ENCODE data around the gene FAM151A. TPM values are rescaled to one million over a fixed set of nuclear protein-coding genes. Genes with fewer than 3 reads are reported as not detected.

The FAM151A gene
- total and polyA plus RNA-seq, 2 of the 13 experiments (the other 11 are each of a cell fraction or from before 2014, with no cell fraction given) = 0.29 to 3.6 TPM

DNA sequence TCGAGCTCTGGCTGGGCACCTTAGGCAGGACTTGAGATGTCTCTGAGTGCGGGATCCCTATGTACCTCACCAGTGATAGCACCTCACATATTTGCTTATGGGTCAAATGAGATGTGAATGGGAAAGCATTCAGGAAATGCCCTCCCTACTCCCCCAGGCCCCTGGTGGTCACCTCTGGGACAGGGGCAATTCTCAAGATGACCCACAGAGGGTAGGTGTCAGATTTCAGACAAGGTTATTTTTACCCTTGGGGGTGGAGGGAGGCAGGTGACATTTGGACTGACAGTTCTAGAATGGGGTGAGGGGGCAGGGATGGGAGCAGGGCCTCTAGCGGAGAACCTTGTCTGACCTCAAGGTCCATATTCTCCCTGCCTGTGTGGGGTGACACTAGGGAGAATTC lies 48.2 kb downstream of the FAM151A start (continued):
- TF ChIP-seq, protein P1, sequence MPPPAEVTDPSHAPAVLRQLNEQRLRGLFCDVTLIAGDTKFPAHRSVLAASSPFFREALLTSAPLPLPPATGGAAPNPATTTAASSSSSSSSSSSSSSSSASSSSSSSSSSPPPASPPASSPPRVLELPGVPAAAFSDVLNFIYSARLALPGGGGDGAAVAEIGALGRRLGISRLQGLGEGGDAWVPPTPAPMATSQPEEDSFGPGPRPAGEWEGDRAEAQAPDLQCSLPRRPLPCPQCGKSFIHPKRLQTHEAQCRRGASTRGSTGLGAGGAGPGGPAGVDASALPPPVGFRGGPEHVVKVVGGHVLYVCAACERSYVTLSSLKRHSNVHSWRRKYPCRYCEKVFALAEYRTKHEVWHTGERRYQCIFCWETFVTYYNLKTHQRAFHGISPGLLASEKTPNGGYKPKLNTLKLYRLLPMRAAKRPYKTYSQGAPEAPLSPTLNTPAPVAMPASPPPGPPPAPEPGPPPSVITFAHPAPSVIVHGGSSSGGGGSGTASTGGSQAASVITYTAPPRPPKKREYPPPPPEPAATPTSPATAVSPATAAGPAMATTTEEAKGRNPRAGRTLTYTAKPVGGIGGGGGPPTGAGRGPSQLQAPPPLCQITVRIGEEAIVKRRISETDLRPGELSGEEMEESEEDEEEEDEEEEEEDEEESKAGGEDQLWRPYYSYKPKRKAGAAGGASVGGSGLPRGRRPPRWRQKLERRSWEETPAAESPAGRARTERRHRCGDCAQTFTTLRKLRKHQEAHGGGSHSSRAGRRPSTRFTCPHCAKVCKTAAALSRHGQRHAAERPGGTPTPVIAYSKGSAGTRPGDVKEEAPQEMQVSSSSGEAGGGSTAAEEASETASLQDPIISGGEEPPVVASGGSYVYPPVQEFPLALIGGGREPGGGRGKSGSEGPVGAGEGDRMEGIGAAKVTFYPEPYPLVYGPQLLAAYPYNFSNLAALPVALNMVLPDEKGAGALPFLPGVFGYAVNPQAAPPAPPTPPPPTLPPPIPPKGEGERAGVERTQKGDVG (CRISPR knock-in tag; IDR thresholded peaks at IDR 0.05; ENCODE audit: borderline replicate concordance) = no peak
- TF ChIP-seq NR2F6 (IDR thresholded peaks at IDR 0.05) = no peak
- TF ChIP-seq NR2F6 (CRISPR knock-in tag; IDR thresholded peaks at IDR 0.05) = 0 out of 2 replicates have a peak, but pooled peaks have one; percentile 12
- TF ChIP-seq HNF4A (CRISPR knock-in tag; IDR thresholded peaks at IDR 0.05) = peak; percentile 37
- peak in 1 of 2 experiments; percentile 33; a peak in 1 of 4 replicates for TF ChIP-seq EP300 (IDR thresholded peaks at IDR 0.05; ENCODE audit: low read depth in 2 of 2, low read length in 2 of 2)
- TF ChIP-seq EP300 (CRISPR knock-in tag; IDR thresholded peaks at IDR 0.05; ENCODE audit: borderline replicate concordance) = no peak
- no peak for TF ChIP-seq PCBP2 (optimal IDR thresholded peaks at IDR 0.05; ENCODE audit: low read depth, low read length, poor library complexity, severe bottlenecking)
- TF ChIP-seq, protein P2, sequence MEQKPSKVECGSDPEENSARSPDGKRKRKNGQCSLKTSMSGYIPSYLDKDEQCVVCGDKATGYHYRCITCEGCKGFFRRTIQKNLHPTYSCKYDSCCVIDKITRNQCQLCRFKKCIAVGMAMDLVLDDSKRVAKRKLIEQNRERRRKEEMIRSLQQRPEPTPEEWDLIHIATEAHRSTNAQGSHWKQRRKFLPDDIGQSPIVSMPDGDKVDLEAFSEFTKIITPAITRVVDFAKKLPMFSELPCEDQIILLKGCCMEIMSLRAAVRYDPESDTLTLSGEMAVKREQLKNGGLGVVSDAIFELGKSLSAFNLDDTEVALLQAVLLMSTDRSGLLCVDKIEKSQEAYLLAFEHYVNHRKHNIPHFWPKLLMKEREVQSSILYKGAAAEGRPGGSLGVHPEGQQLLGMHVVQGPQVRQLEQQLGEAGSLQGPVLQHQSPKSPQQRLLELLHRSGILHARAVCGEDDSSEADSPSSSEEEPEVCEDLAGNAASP (CRISPR knock-in tag; IDR thresholded peaks at IDR 0.05; ENCODE audit: borderline replicate concordance) = peak; percentile 26; the same call in 1 of the 2 replicates
- TF ChIP-seq ZNF772 (CRISPR knock-in tag; IDR thresholded peaks at IDR 0.05) = no peak
- 0 out of 2 replicates have a peak, but pooled peaks have one; percentile 13 for TF ChIP-seq RXRB (CRISPR knock-in tag; IDR thresholded peaks at IDR 0.05; ENCODE audit: borderline replicate concordance)
- TF ChIP-seq, protein P3, sequence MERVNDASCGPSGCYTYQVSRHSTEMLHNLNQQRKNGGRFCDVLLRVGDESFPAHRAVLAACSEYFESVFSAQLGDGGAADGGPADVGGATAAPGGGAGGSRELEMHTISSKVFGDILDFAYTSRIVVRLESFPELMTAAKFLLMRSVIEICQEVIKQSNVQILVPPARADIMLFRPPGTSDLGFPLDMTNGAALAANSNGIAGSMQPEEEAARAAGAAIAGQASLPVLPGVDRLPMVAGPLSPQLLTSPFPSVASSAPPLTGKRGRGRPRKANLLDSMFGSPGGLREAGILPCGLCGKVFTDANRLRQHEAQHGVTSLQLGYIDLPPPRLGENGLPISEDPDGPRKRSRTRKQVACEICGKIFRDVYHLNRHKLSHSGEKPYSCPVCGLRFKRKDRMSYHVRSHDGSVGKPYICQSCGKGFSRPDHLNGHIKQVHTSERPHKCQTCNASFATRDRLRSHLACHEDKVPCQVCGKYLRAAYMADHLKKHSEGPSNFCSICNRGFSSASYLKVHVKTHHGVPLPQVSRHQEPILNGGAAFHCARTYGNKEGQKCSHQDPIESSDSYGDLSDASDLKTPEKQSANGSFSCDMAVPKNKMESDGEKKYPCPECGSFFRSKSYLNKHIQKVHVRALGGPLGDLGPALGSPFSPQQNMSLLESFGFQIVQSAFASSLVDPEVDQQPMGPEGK (CRISPR knock-in tag; IDR thresholded peaks at IDR 0.05) = peak; percentile 36; the same call in 1 of the 2 replicates
- no peak for TF ChIP-seq LCORL (IDR thresholded peaks at IDR 0.05)
- 0 out of 2 replicates have a peak, but pooled peaks have one; percentile 38 for TF ChIP-seq LCORL (CRISPR knock-in tag; IDR thresholded peaks at IDR 0.05)

Measured in HepG2 (cell line).